GM12878 (cell line): ENCODE measurements around the gene S100A11. TPM values are rescaled to one million over a fixed set of nuclear protein-coding genes. Genes with fewer than 3 reads are reported as not detected.

ENCODE experiments used
- ATAC-seq: fragments of 200-7000 bp; cut with Tn5 transposase; 3 replicates; pipeline ENCODE4 v1.9.1; 2020; ENCODE audit warnings: mild to moderate bottlenecking, moderate library complexity
- BruUV-seq: library from RNA; stranded (reverse); fragments of 400-500 nt; replicated peaks from 2 replicates; lab custom pipeline; 2021; lab: Mats Ljungman, UMichigan
- CTCF ChIA-PET: fragments of 300-600 bp; sonication (Branson Sonifier 250); formaldehyde crosslinking; extraction: SDS; loops from one replicate; lab custom pipeline; 2021; ENCODE audit warnings: inconsistent platforms; lab: Yijun Ruan, JAX
- POLR2A ChIA-PET: fragments of 350-600 bp; formaldehyde crosslinking; extraction: SDS; loops from one replicate; lab custom pipeline; 2021; ENCODE audit warnings: inconsistent platforms; lab: Charles Lee
- RAD21 ChIA-PET: fragments of 300-600 bp; sonication (Branson Sonifier 250); formaldehyde crosslinking; loops from one replicate; lab custom pipeline; 2023; ENCODE audit warnings: antibody characterized with exemption; ENCODE audit not compliant: unreplicated experiment; lab: Charles Lee
- SMC1A ChIA-PET: fragments of 300-600 bp; sonication (Branson Sonifier 250); formaldehyde crosslinking; loops from one replicate; lab custom pipeline; 2023; ENCODE audit not compliant: unreplicated experiment, uncharacterized antibody; lab: Charles Lee
- DNase-seq: peaks from one replicate; pipeline ENCODE4 v3.0.0-alpha.2; 2011; ENCODE audit warnings: low read depth, low spot score
- FAIRE-seq: peaks from 3 replicates; lab custom pipeline; 2011; peaks lifted over from hg19 to GRCh38; lab: Jason Lieb, UNC
- H2AFZ ChIP-seq: 2 replicates; pipeline ENCODE4 v1.6.0; 2011; ENCODE audit warnings: low read depth, low read length, control low read depth; ENCODE audit not compliant: control insufficient read depth
- H3K27ac ChIP-seq: 2 replicates; pipeline ENCODE4 v1.5.1; 2011; ENCODE audit warnings: control low read depth; ENCODE audit not compliant: control insufficient read depth, insufficient read depth
- H3K27me3 ChIP-seq, 2 experiments: replicated peaks in 1 of 2; 2 replicates each; pipeline versions ENCODE4 v1.6.0 to v1.6.1; 2011; ENCODE audit warnings: low read length in 1 of 2; ENCODE audit not compliant: control insufficient read depth in 2 of 2, insufficient read depth in 2 of 2
- H3K36me3 ChIP-seq, 2 experiments: 2 replicates each; pipeline ENCODE4 v1.5.1; 2011; ENCODE audit warnings: low read length in 1 of 2; ENCODE audit not compliant: control insufficient read depth in 2 of 2, insufficient read depth in 2 of 2
- H3K4me1 ChIP-seq: 2 replicates; pipeline ENCODE4 v1.6.1; 2011; ENCODE audit warnings: mild to moderate bottlenecking, low read length, moderate library complexity, mixed read lengths; ENCODE audit not compliant: control insufficient read depth, insufficient read depth
- H3K4me2 ChIP-seq: 2 replicates; pipeline ENCODE4 v1.6.0; 2011; ENCODE audit warnings: control low read depth; ENCODE audit not compliant: control insufficient read depth, insufficient read depth
- H3K4me3 ChIP-seq: fragments of 200-600 bp; sonication (generic); 2 replicates; pipeline ENCODE4 v1.5.1; 2016
- H3K79me2 ChIP-seq: 2 replicates; pipeline ENCODE4 v1.6.0; 2011; ENCODE audit warnings: low read length; ENCODE audit not compliant: control insufficient read depth, insufficient read depth
- H3K9ac ChIP-seq: 2 replicates; pipeline ENCODE4 v1.8.0; 2011; ENCODE audit warnings: low read length, control low read depth, mixed read lengths; ENCODE audit not compliant: control insufficient read depth, insufficient read depth
- H3K9me3 ChIP-seq: replicated peaks from 3 replicates; pipeline ENCODE4 v1.5.1; 2011; ENCODE audit warnings: mild to moderate bottlenecking, low read length; ENCODE audit not compliant: control insufficient read depth, insufficient read depth
- H4K20me1 ChIP-seq: 2 replicates; pipeline ENCODE4 v1.6.0; 2011; ENCODE audit not compliant: control insufficient read depth, insufficient read depth
- ASH2L ChIP-seq: fragments of 300-600, 200-600 bp; sonication (generic); IDR thresholded peaks from 2 replicates; pipeline ENCODE4 v1.6.1; 2017; ENCODE audit warnings: low read depth, mild to moderate bottlenecking, borderline replicate concordance
- BHLHE40 ChIP-seq, 2 experiments: fragments of 450-650 bp in 1 of 2; IDR thresholded peaks; 2 replicates each; pipeline ENCODE4 v1.6.1; 2011 to 2017; ENCODE audit warnings: low read depth in 2 of 2, borderline replicate concordance in 1 of 2, improper control_type of control experiment in 1 of 2, low read length in 1 of 2, mild to moderate bottlenecking in 1 of 2
- CHD1 ChIP-seq: IDR thresholded peaks from 2 replicates; pipeline ENCODE4 v1.6.1; 2012; ENCODE audit warnings: low read depth, low read length, improper control_type of control experiment
- E2F4 ChIP-seq: IDR thresholded peaks from 2 replicates; pipeline ENCODE4 v1.6.1; 2012; ENCODE audit warnings: low read depth, low read length, improper control_type of control experiment
- EGR1 ChIP-seq, 2 experiments: IDR thresholded peaks; 1 replicate in 1 of 2; 2 replicates in 1 of 2; pipeline ENCODE4 v1.6.1; 2011 to 2012; ENCODE audit warnings: low read depth in 2 of 2, low read length in 2 of 2, borderline replicate concordance in 1 of 2, mild to moderate bottlenecking in 1 of 2, moderate library complexity in 1 of 2
- EZH2 ChIP-seq: IDR thresholded peaks from 2 replicates; pipeline ENCODE4 v1.6.1; 2012; ENCODE audit warnings: low read depth, mild to moderate bottlenecking, control low read depth, inconsistent platforms, low read length, borderline replicate concordance; ENCODE audit not compliant: control insufficient read depth
- FOS ChIP-seq: IDR thresholded peaks from 3 replicates; pipeline ENCODE4 v1.6.1; 2011; ENCODE audit warnings: borderline replicate concordance; ENCODE audit not compliant: insufficient read length; ENCODE audit errors: extremely low read depth
- GABPA ChIP-seq: IDR thresholded peaks from 2 replicates; pipeline ENCODE4 v1.6.1; 2014; ENCODE audit warnings: antibody characterized with exemption, low read depth, mild to moderate bottlenecking, inconsistent platforms
- HDGF ChIP-seq: fragments of 450-650 bp; IDR thresholded peaks from 2 replicates; pipeline ENCODE4 v1.6.1; 2016; ENCODE audit warnings: antibody characterized with exemption
- NFYA ChIP-seq: IDR thresholded peaks from 2 replicates; pipeline ENCODE4 v1.6.1; 2011; ENCODE audit warnings: low read depth, mild to moderate bottlenecking, low read length, improper control_type of control experiment, borderline replicate concordance
- POLR2A ChIP-seq: IDR thresholded peaks from 2 replicates; pipeline ENCODE4 v1.6.1; 2011; ENCODE audit warnings: low read depth, mild to moderate bottlenecking, low read length
- RCOR1 ChIP-seq: conservative IDR thresholded peaks from 2 replicates; pipeline ENCODE4 v1.6.1; 2012; ENCODE audit warnings: low read depth, low read length, improper control_type of control experiment
- RFX5 ChIP-seq: IDR thresholded peaks from 2 replicates; pipeline ENCODE4 v1.6.1; 2011; ENCODE audit warnings: low read depth, low read length, improper control_type of control experiment
- RUNX3 ChIP-seq: IDR thresholded peaks from 2 replicates; pipeline ENCODE4 v1.6.1; 2012; ENCODE audit warnings: low read length, inconsistent platforms
- STAT1 ChIP-seq: fragments of 450-650 bp; conservative IDR thresholded peaks from 2 replicates; pipeline ENCODE4 v1.6.1; 2014; ENCODE audit warnings: antibody characterized with exemption, mild to moderate bottlenecking
- SUZ12 ChIP-seq: fragments of 200-600 bp; sonication (generic); IDR thresholded peaks from one replicate; pipeline ENCODE4 v1.6.1; 2018; ENCODE audit warnings: antibody characterized with exemption, mild to moderate bottlenecking; ENCODE audit not compliant: unreplicated experiment
- ZBED1 ChIP-seq: IDR thresholded peaks from 2 replicates; pipeline ENCODE4 v1.6.1; 2016; ENCODE audit warnings: borderline replicate concordance
- ZZZ3 ChIP-seq: IDR thresholded peaks from 2 replicates; pipeline ENCODE4 v1.6.1; 2011; ENCODE audit warnings: low read depth; ENCODE audit not compliant: control insufficient read depth, insufficient read length
- WGBS: methylation state at CpG from one replicate; pipeline ENCODE4 v1.1.6; 2016; ENCODE audit warnings: low lambda C conversion rate; ENCODE audit not compliant: insufficient replicate concordance, insufficient coverage; ENCODE audit errors: missing lambda C conversion rate; 5-methylcytosine and 5-hydroxymethylcytosine counted together
- in situ Hi-C: fragments of 300-500 bp; cut with MboI; formaldehyde crosslinking; loops from 9 replicates; pipeline ENCODE4 v1.14.3; 2018; ENCODE audit warnings: mixed read lengths
- intact Hi-C: fragments of 100-400 bp; cut with micrococcal nuclease; formaldehyde crosslinking; loops from one replicate; pipeline ENCODE4 v1.14.2; 2022; ENCODE audit not compliant: unreplicated experiment
- polyA plus RNA-seq, 11 experiments: library from polyadenylated mRNA; depleted of rRNA in 4 of 11; unstranded in 6 of 11; stranded (reverse) in 5 of 11; fragments of >200 nt; fragmentation: Nextera tagmentation in 4 of 11; fragmentation: Illumina TruSeq in 1 of 11; extraction: Ambion mirVana in 4 of 11; extraction: Trizol in 1 of 11; gene quantifications; 1 replicate in 1 of 11; 2 replicates in 10 of 11; pipeline versions ENCODE4 v1.2.1 to v1.2.3, GENCODE V29; 2011 to 2016; ENCODE audit warnings: inconsistent platforms in 2 of 11, missing spikeins in 2 of 11, low read depth in 1 of 11
- total RNA-seq, 4 experiments: library from RNA; depleted of rRNA in 3 of 4; stranded (reverse); fragments of >200 nt in 3 of 4; fragmentation: Illumina TruSeq in 1 of 4; extraction: Trizol in 1 of 4; gene quantifications; 2 replicates each; pipeline versions ENCODE4 v1.2.1 to v1.2.3, GENCODE V29; 2013 to 2021
- TF ChIP-seq, protein P1 (sequence below): IDR thresholded peaks from 2 replicates; pipeline ENCODE4 v1.6.1; 2012; ENCODE audit warnings: low read length, inconsistent platforms
- TF ChIP-seq, protein P2 (sequence below): fragments of 450-650 bp; IDR thresholded peaks from 2 replicates; pipeline ENCODE4 v1.6.1; 2018; ENCODE audit warnings: mild to moderate bottlenecking, low read depth, moderate library complexity; ENCODE audit not compliant: partially characterized antibody

Gene S100A11
- total and polyA plus RNA-seq, 10 of the 15 experiments (the other 5 are each of a cell fraction or from before 2014, with no cell fraction given): 9.0 to 134 (median 62.7) TPM

- intact Hi-C loops: no loop called here
- Histone ChIP-seq H3K4me2 (no peak overlapping the region), H3K36me3 (no peaks in the 10 kb centered on the region)
These were observed 2.1 kb upstream of the S100A11 start for GRCh38 chr1:152038871-152039270.

More at GRCh38 chr1:152038871-152039270, 2.1 kb upstream of the S100A11 start:
- Histone ChIP-seq H2AFZ (no peak overlapping the region), H3K27ac (no peak overlapping the region), H3K27me3 (no peaks in the 10 kb centered on the region; a peak in 1 of 4 replicates), H3K4me3 (no peak overlapping the region), H3K79me2 (no peaks in the 10 kb centered on the region), H3K9me3 (no peaks in the 10 kb centered on the region), H3K9ac (no peak overlapping the region), H3K4me1 (peaks cover 16% of the 10 kb centered on the region), H4K20me1 (no peaks in the 10 kb centered on the region)
- ChIA-PET RAD21 (no interaction called here), CTCF (interaction anchor here (0.9 to 2.6 kb wide), 2 partner anchors 13 to 14 kb away, joined by 3 to 8 read pairs; no protein-coding TSS in a partner anchor), SMC1A (no interaction called here), POLR2A (no interaction called here)
- ATAC-seq: no peak
- TF ChIP-seq ZZZ3: no peak
- no peak for TF ChIP-seq RCOR1
- no peak for TF ChIP-seq EGR1 (IDR thresholded peaks at IDR 0.05; ENCODE audit: borderline replicate concordance in 1 of 2, low read depth in 2 of 2, low read length in 2 of 2)
- no peak for TF ChIP-seq EZH2
- no peak for TF ChIP-seq FOS
- no peak for TF ChIP-seq NFYA
- no peak for TF ChIP-seq RFX5
- no peak for TF ChIP-seq BHLHE40 (IDR thresholded peaks at IDR 0.05; ENCODE audit: borderline replicate concordance in 1 of 2, low read depth in 2 of 2, low read length in 1 of 2)
- no peak for TF ChIP-seq E2F4
- TF ChIP-seq GABPA: no peak
- no peak for TF ChIP-seq CHD1
- no peak for TF ChIP-seq ZBED1
- TF ChIP-seq, protein P1, sequence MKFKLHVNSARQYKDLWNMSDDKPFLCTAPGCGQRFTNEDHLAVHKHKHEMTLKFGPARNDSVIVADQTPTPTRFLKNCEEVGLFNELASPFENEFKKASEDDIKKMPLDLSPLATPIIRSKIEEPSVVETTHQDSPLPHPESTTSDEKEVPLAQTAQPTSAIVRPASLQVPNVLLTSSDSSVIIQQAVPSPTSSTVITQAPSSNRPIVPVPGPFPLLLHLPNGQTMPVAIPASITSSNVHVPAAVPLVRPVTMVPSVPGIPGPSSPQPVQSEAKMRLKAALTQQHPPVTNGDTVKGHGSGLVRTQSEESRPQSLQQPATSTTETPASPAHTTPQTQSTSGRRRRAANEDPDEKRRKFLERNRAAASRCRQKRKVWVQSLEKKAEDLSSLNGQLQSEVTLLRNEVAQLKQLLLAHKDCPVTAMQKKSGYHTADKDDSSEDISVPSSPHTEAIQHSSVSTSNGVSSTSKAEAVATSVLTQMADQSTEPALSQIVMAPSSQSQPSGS: no peak
- TF ChIP-seq POLR2A: no peak
- no peak for TF ChIP-seq HDGF
- TF ChIP-seq RUNX3: no peak
- TF ChIP-seq STAT1: no peak
- TF ChIP-seq, protein P2, sequence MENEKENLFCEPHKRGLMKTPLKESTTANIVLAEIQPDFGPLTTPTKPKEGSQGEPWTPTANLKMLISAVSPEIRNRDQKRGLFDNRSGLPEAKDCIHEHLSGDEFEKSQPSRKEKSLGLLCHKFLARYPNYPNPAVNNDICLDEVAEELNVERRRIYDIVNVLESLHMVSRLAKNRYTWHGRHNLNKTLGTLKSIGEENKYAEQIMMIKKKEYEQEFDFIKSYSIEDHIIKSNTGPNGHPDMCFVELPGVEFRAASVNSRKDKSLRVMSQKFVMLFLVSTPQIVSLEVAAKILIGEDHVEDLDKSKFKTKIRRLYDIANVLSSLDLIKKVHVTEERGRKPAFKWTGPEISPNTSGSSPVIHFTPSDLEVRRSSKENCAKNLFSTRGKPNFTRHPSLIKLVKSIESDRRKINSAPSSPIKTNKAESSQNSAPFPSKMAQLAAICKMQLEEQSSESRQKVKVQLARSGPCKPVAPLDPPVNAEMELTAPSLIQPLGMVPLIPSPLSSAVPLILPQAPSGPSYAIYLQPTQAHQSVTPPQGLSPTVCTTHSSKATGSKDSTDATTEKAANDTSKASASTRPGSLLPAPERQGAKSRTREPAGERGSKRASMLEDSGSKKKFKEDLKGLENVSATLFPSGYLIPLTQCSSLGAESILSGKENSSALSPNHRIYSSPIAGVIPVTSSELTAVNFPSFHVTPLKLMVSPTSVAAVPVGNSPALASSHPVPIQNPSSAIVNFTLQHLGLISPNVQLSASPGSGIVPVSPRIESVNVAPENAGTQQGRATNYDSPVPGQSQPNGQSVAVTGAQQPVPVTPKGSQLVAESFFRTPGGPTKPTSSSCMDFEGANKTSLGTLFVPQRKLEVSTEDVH: no peak
- TF ChIP-seq SUZ12: no peak
- no peak for TF ChIP-seq ASH2L
- no peak for FAIRE-seq
- no TSS peak for BruUV-seq
- in situ Hi-C loops: no loop called here
- no peak for DNase-seq
- 73% methylated on average over 10 of the region's 10 CpGs for WGBS
